Measurements from ENCODE around the gene ARHGAP28. TPM values are rescaled to one million over a fixed set of nuclear protein-coding genes. Genes with fewer than 3 reads are reported as not detected.
A peak's percentile ranks its signal among the peaks of the same experiment; 100 is the strongest.

Gene ARHGAP28, protein sequence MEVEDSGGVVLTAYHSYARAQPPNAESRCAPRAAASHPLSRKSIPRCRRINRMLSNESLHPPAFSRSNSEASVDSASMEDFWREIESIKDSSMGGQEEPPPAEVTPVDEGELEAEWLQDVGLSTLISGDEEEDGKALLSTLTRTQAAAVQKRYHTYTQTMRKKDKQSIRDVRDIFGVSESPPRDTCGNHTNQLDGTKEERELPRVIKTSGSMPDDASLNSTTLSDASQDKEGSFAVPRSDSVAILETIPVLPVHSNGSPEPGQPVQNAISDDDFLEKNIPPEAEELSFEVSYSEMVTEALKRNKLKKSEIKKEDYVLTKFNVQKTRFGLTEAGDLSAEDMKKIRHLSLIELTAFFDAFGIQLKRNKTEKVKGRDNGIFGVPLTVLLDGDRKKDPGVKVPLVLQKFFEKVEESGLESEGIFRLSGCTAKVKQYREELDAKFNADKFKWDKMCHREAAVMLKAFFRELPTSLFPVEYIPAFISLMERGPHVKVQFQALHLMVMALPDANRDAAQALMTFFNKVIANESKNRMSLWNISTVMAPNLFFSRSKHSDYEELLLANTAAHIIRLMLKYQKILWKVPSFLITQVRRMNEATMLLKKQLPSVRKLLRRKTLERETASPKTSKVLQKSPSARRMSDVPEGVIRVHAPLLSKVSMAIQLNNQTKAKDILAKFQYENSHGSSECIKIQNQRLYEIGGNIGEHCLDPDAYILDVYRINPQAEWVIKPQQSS
- not detected for total RNA-seq
- polyA plus RNA-seq: not detected

- H3K36me3 Mint-ChIP-seq: no peaks in the 10 kb centered on the region
- H3K27ac Mint-ChIP-seq: no peak within 1 kb of the TSS
- peaks cover 7 to 9% of the 10 kb centered on the region in 2 donors for H3K27me3 Mint-ChIP-seq
- peaks cover 0 to 6% (median 2%) of the 10 kb centered on the region in 3 donors for H3K4me1 Mint-ChIP-seq
- Histone ChIP-seq H3K4me1 (ENCODE audit: insufficient read depth, low read length) (no peaks in the 10 kb centered on the region), H3K27me3 (ENCODE audit: insufficient read depth, low read length, poor library complexity, severe bottlenecking) (no peaks in the 10 kb centered on the region), H3K27ac (ENCODE audit: low read depth, low read length) (no peak within 1 kb of the TSS), H3K36me3 (ENCODE audit: insufficient read depth, low read length) (no peaks in the 10 kb centered on the region), H3K4me3 (ENCODE audit: low read length) (no peak within 1 kb of the TSS), H3K9me3 (ENCODE audit: low read length) (no peaks in the 10 kb centered on the region)
- peaks cover 3 to 16% (median 8%) of the 10 kb centered on the region in 5 donors for H3K9me3 Mint-ChIP-seq
- DNase-seq: no peak
- POLR2A ChIA-PET: no interaction called here
- CTCF ChIA-PET: no interaction called here
- H3K4me3 Mint-ChIP-seq: peak within 1 kb of the TSS in 3 of 7 donors; percentile 53 to 76 (median 62)
These were observed at the start of gene ARHGAP28 for GRCh38 chr18:6729247-6730091. TSS of gene ARHGAP28 (plus strand) at chr18:6729716. CDS start at chr18:6729822, 106 bp downstream.

DNA sequence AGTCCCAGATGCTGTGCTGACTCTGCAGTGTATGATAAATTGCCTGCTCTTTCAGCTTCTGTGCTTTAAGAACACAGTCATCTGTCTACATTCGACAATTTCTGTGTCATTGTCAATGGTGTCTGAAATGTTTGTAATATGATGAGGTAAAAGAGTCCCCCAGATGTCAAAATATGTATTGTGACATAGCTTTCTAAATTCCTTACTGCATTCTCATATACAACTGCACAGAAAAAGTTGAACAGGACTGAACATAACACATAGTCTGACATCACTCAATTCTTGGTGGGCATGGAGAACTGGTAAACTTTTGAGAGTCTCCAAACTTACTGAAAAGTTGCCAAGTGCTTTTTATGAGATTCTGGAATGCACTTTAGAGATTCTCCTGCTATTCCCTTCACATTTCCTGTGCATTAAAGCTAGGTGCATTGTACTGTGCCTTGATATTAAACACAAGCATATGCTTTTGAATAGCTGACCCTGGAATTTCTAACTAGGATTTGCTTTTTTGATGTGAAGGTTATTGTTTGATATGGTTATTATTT lies 48.1 kb upstream of the ARHGAP28 start:
- no peak overlapping the region for H3K27ac Mint-ChIP-seq
- H3K36me3 ChIP-seq (ENCODE audit: insufficient read depth, low read length): no peaks in the 10 kb centered on the region
- no peak overlapping the region for H3K4me3 ChIP-seq (ENCODE audit: low read length)
- no peak overlapping the region for H3K27ac ChIP-seq (ENCODE audit: low read depth, low read length)
- DNase-seq: no peak
- H3K9me3 Mint-ChIP-seq: peaks cover 0 to 35% (median 2%) of the 10 kb centered on the region in 5 donors
- H3K27me3 ChIP-seq (ENCODE audit: insufficient read depth, low read length, poor library complexity, severe bottlenecking): no peaks in the 10 kb centered on the region
- POLR2A ChIA-PET: no interaction called here
- CTCF ChIA-PET: no interaction called here
- H3K4me1 ChIP-seq (ENCODE audit: insufficient read depth, low read length): no peaks in the 10 kb centered on the region
- H3K36me3 Mint-ChIP-seq: no peaks in the 10 kb centered on the region
- H3K4me1 Mint-ChIP-seq: no peaks in the 10 kb centered on the region
- H3K27me3 Mint-ChIP-seq: peaks cover 0 to 1% of the 10 kb centered on the region in 2 donors
- H3K9me3 ChIP-seq (ENCODE audit: low read length): no peaks in the 10 kb centered on the region
- H3K4me3 Mint-ChIP-seq: no peak overlapping the region

GRCh38 chr18:6682437-6683111 lies 46.9 kb upstream of the ARHGAP28 start:
- Mint-ChIP-seq H3K27me3 (peaks cover 0 to 3% of the 10 kb centered on the region in 2 donors), H3K4me3 (no peak overlapping the region), H3K36me3 (no peaks in the 10 kb centered on the region), H3K4me1 (no peaks in the 10 kb centered on the region), H3K27ac (no peak overlapping the region), H3K9me3 (peaks cover 0 to 26% (median 5%) of the 10 kb centered on the region in 5 donors)
- H3K27ac ChIP-seq (ENCODE audit: low read depth, low read length): peak overlapping the region; percentile 64
- H3K4me3 ChIP-seq (ENCODE audit: low read length): no peak overlapping the region
- no peaks in the 10 kb centered on the region for H3K4me1 ChIP-seq (ENCODE audit: insufficient read depth, low read length)
- no peaks in the 10 kb centered on the region for H3K36me3 ChIP-seq (ENCODE audit: insufficient read depth, low read length)
- ChIA-PET POLR2A (no interaction called here), CTCF (no interaction called here)
- no peak for DNase-seq
- no peaks in the 10 kb centered on the region for H3K27me3 ChIP-seq (ENCODE audit: insufficient read depth, low read length, poor library complexity, severe bottlenecking)
- no peaks in the 10 kb centered on the region for H3K9me3 ChIP-seq (ENCODE audit: low read length)

DNA sequence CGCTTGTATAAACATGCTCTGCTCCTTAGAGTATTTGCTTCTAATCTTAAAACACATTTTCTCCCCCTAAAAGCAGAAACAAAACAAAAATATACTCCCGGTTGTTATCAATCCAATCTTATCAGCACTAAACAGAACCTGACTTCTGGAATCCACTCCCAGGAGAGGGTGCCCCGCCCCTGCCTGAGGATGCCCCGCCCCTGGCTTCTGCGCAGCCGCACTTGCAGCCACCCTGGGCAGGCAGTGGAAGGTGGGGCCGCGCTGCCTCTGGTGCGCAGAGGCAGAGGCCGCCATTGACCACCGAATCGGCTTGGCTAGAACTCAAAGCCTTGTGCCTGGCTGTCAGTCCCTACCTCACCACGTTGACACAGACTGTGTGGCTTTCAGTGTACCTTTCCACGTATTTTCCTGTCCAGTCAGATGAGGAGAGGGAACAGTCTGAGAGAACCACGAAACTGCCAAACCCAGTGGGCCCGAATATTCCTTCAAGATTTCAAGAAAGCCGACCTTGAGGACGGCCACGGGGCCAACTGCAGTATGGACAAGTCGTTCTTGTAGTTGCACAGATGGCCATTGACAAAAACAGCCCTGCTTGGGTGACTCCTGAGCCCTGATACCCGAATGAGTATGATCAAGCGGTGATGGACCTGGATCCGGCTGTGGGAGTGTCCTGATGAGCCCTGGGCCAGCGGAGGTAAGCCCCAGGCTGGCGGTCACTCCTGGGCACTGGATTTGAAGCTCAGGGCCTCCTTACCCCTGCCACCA lies 46.2 kb upstream of the ARHGAP28 start:
- Histone ChIP-seq H3K27me3 (ENCODE audit: insufficient read depth, low read length, poor library complexity, severe bottlenecking) (no peaks in the 10 kb centered on the region), H3K27ac (ENCODE audit: low read depth, low read length) (peak overlapping the region; percentile 64), H3K9me3 (ENCODE audit: low read length) (no peaks in the 10 kb centered on the region), H3K36me3 (ENCODE audit: insufficient read depth, low read length) (no peaks in the 10 kb centered on the region), H3K4me3 (ENCODE audit: low read length) (no peak overlapping the region), H3K4me1 (ENCODE audit: insufficient read depth, low read length) (no peaks in the 10 kb centered on the region)
- Mint-ChIP-seq H3K4me1 (no peaks in the 10 kb centered on the region), H3K36me3 (no peaks in the 10 kb centered on the region), H3K27ac (no peak overlapping the region), H3K9me3 (peaks cover 0 to 19% (median 5%) of the 10 kb centered on the region in 5 donors), H3K4me3 (no peak overlapping the region), H3K27me3 (peaks cover 0 to 3% of the 10 kb centered on the region in 2 donors)
- ChIA-PET CTCF (no interaction called here), POLR2A (no interaction called here)
- DNase-seq: no peak

- CTCF ChIA-PET: no interaction called here
- POLR2A ChIA-PET: no interaction called here
- Mint-ChIP-seq H3K9me3 (peaks cover 0 to 11% (median 7%) of the 10 kb centered on the region in 5 donors), H3K36me3 (no peaks in the 10 kb centered on the region), H3K27me3 (peaks cover 0 to 3% of the 10 kb centered on the region in 2 donors), H3K4me1 (no peaks in the 10 kb centered on the region), H3K27ac (no peak overlapping the region), H3K4me3 (no peak overlapping the region)
- Histone ChIP-seq H3K36me3 (ENCODE audit: insufficient read depth, low read length) (no peaks in the 10 kb centered on the region), H3K27ac (ENCODE audit: low read depth, low read length) (no peak overlapping the region), H3K9me3 (ENCODE audit: low read length) (no peaks in the 10 kb centered on the region), H3K4me1 (ENCODE audit: insufficient read depth, low read length) (no peaks in the 10 kb centered on the region), H3K27me3 (ENCODE audit: insufficient read depth, low read length, poor library complexity, severe bottlenecking) (no peaks in the 10 kb centered on the region), H3K4me3 (ENCODE audit: low read length) (no peak overlapping the region)
- no peak for DNase-seq
These were observed 41.8 kb upstream of the ARHGAP28 start for GRCh38 chr18:6687676-6688075.

DNA sequence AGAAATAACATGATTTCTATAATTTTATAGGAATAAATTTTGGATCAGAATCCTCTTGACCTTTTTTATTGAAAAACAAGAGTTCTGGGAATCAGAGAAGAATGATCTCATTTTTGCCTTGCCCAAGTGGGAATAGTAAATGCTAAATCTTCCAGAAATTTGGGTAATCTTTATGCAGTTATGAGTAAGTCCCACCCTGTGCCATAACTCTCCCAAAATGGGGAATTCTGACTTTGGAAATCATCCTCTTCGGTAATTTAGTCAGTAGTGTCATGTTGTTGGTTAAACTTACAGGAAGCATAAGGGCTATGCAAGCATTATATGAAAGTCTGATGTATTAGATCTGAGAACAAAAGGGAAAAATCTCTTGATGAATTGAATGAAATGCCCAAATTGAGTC lies 20.6 kb upstream of the ARHGAP28 start:
- Histone ChIP-seq H3K36me3 (ENCODE audit: insufficient read depth, low read length) (no peaks in the 10 kb centered on the region), H3K4me1 (ENCODE audit: insufficient read depth, low read length) (no peaks in the 10 kb centered on the region), H3K9me3 (ENCODE audit: low read length) (no peaks in the 10 kb centered on the region), H3K27ac (ENCODE audit: low read depth, low read length) (no peak overlapping the region), H3K27me3 (ENCODE audit: insufficient read depth, low read length, poor library complexity, severe bottlenecking) (no peaks in the 10 kb centered on the region), H3K4me3 (ENCODE audit: low read length) (no peak overlapping the region)
- DNase-seq: no peak
- Mint-ChIP-seq H3K9me3 (peaks cover 2 to 12% (median 9%) of the 10 kb centered on the region in 5 donors), H3K4me1 (no peaks in the 10 kb centered on the region), H3K4me3 (no peak overlapping the region), H3K27ac (no peak overlapping the region), H3K27me3 (no peaks in the 10 kb centered on the region), H3K36me3 (no peaks in the 10 kb centered on the region)
- ChIA-PET CTCF (no interaction called here), POLR2A (no interaction called here)

GRCh38 chr18:6711467-6711866 lies 18.0 kb upstream of the ARHGAP28 start:
- H3K27me3 Mint-ChIP-seq: no peaks in the 10 kb centered on the region
- H3K4me3 ChIP-seq (ENCODE audit: low read length): no peak overlapping the region
- no peak for DNase-seq
- no peaks in the 10 kb centered on the region for H3K9me3 ChIP-seq (ENCODE audit: low read length)
- H3K4me1 Mint-ChIP-seq: no peaks in the 10 kb centered on the region
- CTCF ChIA-PET: no interaction called here
- H3K9me3 Mint-ChIP-seq: peaks cover 3 to 13% (median 10%) of the 10 kb centered on the region in 5 donors
- H3K36me3 ChIP-seq (ENCODE audit: insufficient read depth, low read length): no peaks in the 10 kb centered on the region
- POLR2A ChIA-PET: no interaction called here
- H3K36me3 Mint-ChIP-seq: no peaks in the 10 kb centered on the region
- H3K4me1 ChIP-seq (ENCODE audit: insufficient read depth, low read length): no peaks in the 10 kb centered on the region
- H3K4me3 Mint-ChIP-seq: no peak overlapping the region
- H3K27me3 ChIP-seq (ENCODE audit: insufficient read depth, low read length, poor library complexity, severe bottlenecking): no peaks in the 10 kb centered on the region
- H3K27ac Mint-ChIP-seq: no peak overlapping the region
- H3K27ac ChIP-seq (ENCODE audit: low read depth, low read length): no peak overlapping the region
